Activated naive CD8-positive, alpha-beta T cell treated with anti-CD3 and anti-CD28 coated beads, Interleukin-2, amount 10 ng/mL, durations not matched to agents 7 days and 5 days (primary cell): ENCODE results near the gene ADGRD1. TPM values are rescaled to one million over a fixed set of nuclear protein-coding genes. Genes with fewer than 3 reads are reported as not detected.

ENCODE experiments used
- ATAC-seq: fragments of 150-1000 bp; cut with Tn5 transposase; one replicate; pipeline ENCODE4 v1.10.0; 2021; ENCODE audit warnings: low read depth, moderate library complexity
- POLR2A ChIA-PET: fragments of 350-600 bp; sonication (Branson Sonifier 250); formaldehyde crosslinking; loops from one replicate; lab custom pipeline; 2021; ENCODE audit warnings: antibody characterized with exemption; lab: Charles Lee
- DNase-seq: peaks from one replicate; pipeline ENCODE4 v3.0.0; 2021
- H3K27ac Mint-ChIP-seq: one replicate; pipeline ENCODE4 v1.8.0; 2022; ENCODE audit warnings: mild to moderate bottlenecking, mixed read lengths
- H3K27me3 Mint-ChIP-seq: one replicate; pipeline ENCODE4 v1.8.0; 2022; ENCODE audit warnings: mild to moderate bottlenecking, moderate library complexity, mixed read lengths
- H3K36me3 Mint-ChIP-seq: one replicate; pipeline ENCODE4 v1.8.0; 2021; ENCODE audit warnings: mild to moderate bottlenecking, mixed read lengths
- H3K4me1 Mint-ChIP-seq: one replicate; pipeline ENCODE4 v1.8.0; 2021; ENCODE audit warnings: mixed read lengths
- H3K4me3 Mint-ChIP-seq: one replicate; pipeline ENCODE4 v1.8.0; 2022; ENCODE audit warnings: mild to moderate bottlenecking, moderate library complexity, mixed read lengths
- H3K9me3 Mint-ChIP-seq: one replicate; pipeline ENCODE4 v1.8.0; 2021; ENCODE audit warnings: mixed read lengths
- total RNA-seq, 2 experiments: library from RNA; stranded (reverse); gene quantifications; one replicate each; pipeline ENCODE4 v1.2.3, GENCODE V29; 2021

Gene ADGRD1
- total RNA-seq, 2 experiments from 2014 or later: not detected

GRCh38 chr12:131142891-131143657 lies 189.4 kb downstream of the ADGRD1 start:
- POLR2A ChIA-PET: no interaction called here
- ATAC-seq (no peak), DNase-seq (no peak)
- H3K36me3 Mint-ChIP-seq: no peaks in the 10 kb centered on the region
- peaks cover 12% of the 10 kb centered on the region for H3K27me3 Mint-ChIP-seq
- no peaks in the 10 kb centered on the region for H3K9me3 Mint-ChIP-seq
- no peak overlapping the region for H3K4me3 Mint-ChIP-seq
- H3K27ac Mint-ChIP-seq: no peak overlapping the region
- H3K4me1 Mint-ChIP-seq: no peaks in the 10 kb centered on the region

- Mint-ChIP-seq H3K36me3 (no peaks in the 10 kb centered on the region), H3K27ac (no peak overlapping the region), H3K4me1 (no peaks in the 10 kb centered on the region), H3K9me3 (peaks cover 2% of the 10 kb centered on the region), H3K4me3 (no peak overlapping the region), H3K27me3 (peaks cover 30% of the 10 kb centered on the region)
- POLR2A ChIA-PET: no interaction called here
- ATAC-seq (no peak), DNase-seq (no peak)
These were observed 192.5 kb downstream of the ADGRD1 start for GRCh38 chr12:131146173-131146675.

GRCh38 chr12:131147293-131147692 lies 193.6 kb downstream of the ADGRD1 start:
- peaks cover 30% of the 10 kb centered on the region for H3K27me3 Mint-ChIP-seq
- H3K9me3 Mint-ChIP-seq: peaks cover 4% of the 10 kb centered on the region
- DNase-seq: no peak
- no peak overlapping the region for H3K27ac Mint-ChIP-seq
- no peak for ATAC-seq
- H3K4me1 Mint-ChIP-seq: no peaks in the 10 kb centered on the region
- POLR2A ChIA-PET: no interaction called here
- H3K36me3 Mint-ChIP-seq: no peaks in the 10 kb centered on the region
- no peak overlapping the region for H3K4me3 Mint-ChIP-seq

GRCh38 chr12:131147894-131148293 lies 194.2 kb downstream of the ADGRD1 start:
- ATAC-seq (no peak), DNase-seq (no peak)
- Mint-ChIP-seq H3K4me1 (no peaks in the 10 kb centered on the region), H3K27ac (no peak overlapping the region), H3K27me3 (peaks cover 30% of the 10 kb centered on the region), H3K36me3 (no peaks in the 10 kb centered on the region), H3K9me3 (peaks cover 4% of the 10 kb centered on the region), H3K4me3 (no peak overlapping the region)
- POLR2A ChIA-PET: no interaction called here

GRCh38 chr12:131151558-131152345 lies 198.0 kb downstream of the ADGRD1 start:
- H3K27me3 Mint-ChIP-seq: peaks cover 18% of the 10 kb centered on the region
- DNase-seq: no peak
- no peak overlapping the region for H3K4me3 Mint-ChIP-seq
- H3K36me3 Mint-ChIP-seq: no peaks in the 10 kb centered on the region
- H3K9me3 Mint-ChIP-seq: peaks cover 4% of the 10 kb centered on the region
- no peak for ATAC-seq
- H3K27ac Mint-ChIP-seq: no peak overlapping the region
- POLR2A ChIA-PET: no interaction called here
- H3K4me1 Mint-ChIP-seq: no peaks in the 10 kb centered on the region

GRCh38 chr12:131152587-131152986 lies 198.9 kb downstream of the ADGRD1 start:
- POLR2A ChIA-PET: no interaction called here
- Mint-ChIP-seq H3K9me3 (peaks cover 4% of the 10 kb centered on the region), H3K4me3 (no peak overlapping the region), H3K4me1 (no peaks in the 10 kb centered on the region), H3K27ac (no peak overlapping the region), H3K27me3 (peaks cover 18% of the 10 kb centered on the region), H3K36me3 (no peaks in the 10 kb centered on the region)
- ATAC-seq (no peak), DNase-seq (no peak)

- no peak for ATAC-seq
- POLR2A ChIA-PET: no interaction called here
- Mint-ChIP-seq H3K27me3 (peaks cover 18% of the 10 kb centered on the region), H3K4me1 (no peaks in the 10 kb centered on the region), H3K9me3 (peaks cover 4% of the 10 kb centered on the region), H3K27ac (no peak overlapping the region), H3K36me3 (no peaks in the 10 kb centered on the region), H3K4me3 (no peak overlapping the region)
- no peak for DNase-seq
These were observed 199.3 kb downstream of the ADGRD1 start for GRCh38 chr12:131153016-131153415.

- Mint-ChIP-seq H3K9me3 (peaks cover 4% of the 10 kb centered on the region), H3K4me3 (no peak overlapping the region), H3K27me3 (peaks cover 14% of the 10 kb centered on the region), H3K36me3 (no peaks in the 10 kb centered on the region), H3K4me1 (no peaks in the 10 kb centered on the region), H3K27ac (no peak overlapping the region)
- ATAC-seq (no peak), DNase-seq (no peak)
- POLR2A ChIA-PET: no interaction called here
These were observed 200.2 kb downstream of the ADGRD1 start for GRCh38 chr12:131153956-131154355.

GRCh38 chr12:131155131-131155530 lies 201.4 kb downstream of the ADGRD1 start:
- H3K36me3 Mint-ChIP-seq: no peaks in the 10 kb centered on the region
- H3K4me3 Mint-ChIP-seq: no peak overlapping the region
- DNase-seq (no peak), ATAC-seq (no peak)
- POLR2A ChIA-PET: no interaction called here
- no peaks in the 10 kb centered on the region for H3K4me1 Mint-ChIP-seq
- H3K9me3 Mint-ChIP-seq: peaks cover 4% of the 10 kb centered on the region
- H3K27me3 Mint-ChIP-seq: peaks cover 9% of the 10 kb centered on the region
- no peak overlapping the region for H3K27ac Mint-ChIP-seq

GRCh38 chr12:131157743-131158142 lies 204.0 kb downstream of the ADGRD1 start:
- Mint-ChIP-seq H3K27ac (no peak overlapping the region), H3K27me3 (no peaks in the 10 kb centered on the region), H3K36me3 (no peaks in the 10 kb centered on the region), H3K4me1 (no peaks in the 10 kb centered on the region), H3K4me3 (no peak overlapping the region), H3K9me3 (no peaks in the 10 kb centered on the region)
- no peak for DNase-seq
- no peak for ATAC-seq
- POLR2A ChIA-PET: no interaction called here

- Mint-ChIP-seq H3K27ac (no peak overlapping the region), H3K27me3 (no peaks in the 10 kb centered on the region), H3K4me3 (no peak overlapping the region), H3K4me1 (no peaks in the 10 kb centered on the region), H3K9me3 (no peaks in the 10 kb centered on the region), H3K36me3 (no peaks in the 10 kb centered on the region)
- ATAC-seq: no peak
- no peak for DNase-seq
- POLR2A ChIA-PET: no interaction called here
These were observed 206.0 kb downstream of the ADGRD1 start for GRCh38 chr12:131159660-131160059.

GRCh38 chr12:131162113-131162512 lies 208.4 kb downstream of the ADGRD1 start:
- no peak overlapping the region for H3K4me3 Mint-ChIP-seq
- no peak for DNase-seq

GRCh38 chr12:131163189-131163738 lies 209.6 kb downstream of the ADGRD1 start:
- Mint-ChIP-seq H3K4me1 (no peaks in the 10 kb centered on the region), H3K27me3 (no peaks in the 10 kb centered on the region), H3K36me3 (no peaks in the 10 kb centered on the region), H3K27ac (no peak overlapping the region), H3K9me3 (no peaks in the 10 kb centered on the region), H3K4me3 (no peak overlapping the region)
- POLR2A ChIA-PET: no interaction called here
- ATAC-seq: no peak
- no peak for DNase-seq

More at GRCh38 chr12:131162113-131162512, 208.4 kb downstream of the ADGRD1 start:
- ATAC-seq: no peak
- POLR2A ChIA-PET: no interaction called here
- Mint-ChIP-seq H3K9me3 (no peaks in the 10 kb centered on the region), H3K36me3 (no peaks in the 10 kb centered on the region), H3K27ac (no peak overlapping the region), H3K4me1 (no peaks in the 10 kb centered on the region), H3K27me3 (no peaks in the 10 kb centered on the region)
